GM12878 (cell line): ENCODE data around the gene EIF2A.

Experiments
- CTCF ChIP-seq, 3 experiments: IDR thresholded peaks in 2 of 3; conservative IDR thresholded peaks in 1 of 3; 2 replicates each; pipeline ENCODE4 v1.5.1; 2011; ENCODE audit warnings: low read depth in 3 of 3, low read length in 3 of 3, mild to moderate bottlenecking in 3 of 3, control low read depth in 2 of 3, moderate library complexity in 2 of 3, inconsistent platforms in 1 of 3, mixed read lengths in 1 of 3; ENCODE audit not compliant: control insufficient read depth in 2 of 3, insufficient read depth in 1 of 3; ENCODE audit errors: extremely low read depth in 1 of 3
- RBBP5 ChIP-seq: fragments of 200-600 bp; sonication (generic); conservative IDR thresholded peaks from 2 replicates; pipeline ENCODE4 v1.6.1; 2016

GRCh38 chr3:150546226-150547044 is at the start of gene EIF2A, which contains the start of gene SERP1:
- TF ChIP-seq CTCF (IDR thresholded peaks at IDR 0.05 in 2 of 3, conservative IDR thresholded peaks at IDR 0.05 in 1 of 3; ENCODE audit: control insufficient read depth in 2 of 3, extremely low read depth in 1 of 3, insufficient read depth in 1 of 3, low read depth in 3 of 3, low read length in 3 of 3) (no peak), RBBP5 (0 out of 2 replicates have a peak, but pooled peaks have one; percentile 48)
